ENCODE measurements around the gene PRELID2. TPM values are rescaled to one million over a fixed set of nuclear protein-coding genes. Genes with fewer than 3 reads are reported as not detected.
A peak's percentile ranks its signal among the peaks of the same experiment; 100 is the strongest.

PRELID2 gene
- total RNA-seq, 1 experiment from 2014 or later: 26.0 TPM

DNA sequence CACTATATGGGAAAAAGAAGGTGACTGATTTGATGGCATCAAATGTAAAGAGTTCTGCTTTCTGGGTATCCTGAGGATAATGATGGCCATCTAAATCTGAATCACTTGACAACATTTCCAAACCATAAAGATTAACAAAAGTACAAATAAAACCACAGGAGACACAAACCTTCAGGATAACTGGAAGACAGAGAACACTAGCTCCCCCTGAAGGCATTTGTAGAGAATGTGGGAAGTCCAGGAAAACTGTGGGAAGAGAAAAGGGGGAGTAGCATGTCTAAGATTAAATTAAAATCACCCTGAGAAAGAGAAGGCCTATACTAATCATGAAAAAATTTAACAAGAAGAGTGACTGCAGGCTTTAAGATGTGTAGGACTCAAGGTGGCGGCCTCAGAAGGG is 116.2 kb downstream of the PRELID2 start:
- H3K27me3 ChIP-seq (replicated peaks; ENCODE audit: control insufficient read depth, insufficient read depth, low read length): no peaks in the 10 kb centered on the region
- DNase-seq: peak in 1 of 2 experiments; percentile 22
- Mint-ChIP-seq H3K36me3 (ENCODE audit: insufficient read depth, unreplicated experiment) (no peaks in the 10 kb centered on the region), H3K27ac (ENCODE audit: unreplicated experiment) (no peak overlapping the region), H3K27me3 (ENCODE audit: insufficient read depth, unreplicated experiment) (no peaks in the 10 kb centered on the region), H3K4me1 (ENCODE audit: low read depth, unreplicated experiment) (no peaks in the 10 kb centered on the region), H3K4me3 (ENCODE audit: unreplicated experiment) (no peak overlapping the region), H3K9me3 (ENCODE audit: unreplicated experiment) (no peaks in the 10 kb centered on the region)
- H3K4me3 ChIP-seq (ENCODE audit: low read depth, low read length): no peak overlapping the region
- BruUV-seq (replicated peaks): no TSS peak
- TF ChIP-seq, protein P1, sequence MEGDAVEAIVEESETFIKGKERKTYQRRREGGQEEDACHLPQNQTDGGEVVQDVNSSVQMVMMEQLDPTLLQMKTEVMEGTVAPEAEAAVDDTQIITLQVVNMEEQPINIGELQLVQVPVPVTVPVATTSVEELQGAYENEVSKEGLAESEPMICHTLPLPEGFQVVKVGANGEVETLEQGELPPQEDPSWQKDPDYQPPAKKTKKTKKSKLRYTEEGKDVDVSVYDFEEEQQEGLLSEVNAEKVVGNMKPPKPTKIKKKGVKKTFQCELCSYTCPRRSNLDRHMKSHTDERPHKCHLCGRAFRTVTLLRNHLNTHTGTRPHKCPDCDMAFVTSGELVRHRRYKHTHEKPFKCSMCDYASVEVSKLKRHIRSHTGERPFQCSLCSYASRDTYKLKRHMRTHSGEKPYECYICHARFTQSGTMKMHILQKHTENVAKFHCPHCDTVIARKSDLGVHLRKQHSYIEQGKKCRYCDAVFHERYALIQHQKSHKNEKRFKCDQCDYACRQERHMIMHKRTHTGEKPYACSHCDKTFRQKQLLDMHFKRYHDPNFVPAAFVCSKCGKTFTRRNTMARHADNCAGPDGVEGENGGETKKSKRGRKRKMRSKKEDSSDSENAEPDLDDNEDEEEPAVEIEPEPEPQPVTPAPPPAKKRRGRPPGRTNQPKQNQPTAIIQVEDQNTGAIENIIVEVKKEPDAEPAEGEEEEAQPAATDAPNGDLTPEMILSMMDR (IDR thresholded peaks at IDR 0.05; ENCODE audit: insufficient read depth in 1 of 2, low read depth in 1 of 2, low read length in 1 of 2, severe bottlenecking in 1 of 2, unreplicated experiment in 1 of 2): peak; percentile 48 to 51
- ChIA-PET POLR2A (no interaction called here), CTCF (interaction anchor here (0.5 to 1.0 kb wide), 4 partner anchors 14 to 441 kb away, joined by 3 to 7 read pairs (median 3); no protein-coding TSS in a partner anchor)
- no peaks in the 10 kb centered on the region for H3K36me3 ChIP-seq (ENCODE audit: control insufficient read depth, insufficient read depth, low read length)
- intact Hi-C loops (cut with micrococcal nuclease; ENCODE audit: unreplicated experiment): loop anchor here (1.0 to 2.0 kb wide), 2 partner anchors 22 to 38 kb away; no protein-coding TSS in a partner anchor
- no peaks in the 10 kb centered on the region for H3K9me3 ChIP-seq
- no peaks in the 10 kb centered on the region for H3K4me1 ChIP-seq

DNA sequence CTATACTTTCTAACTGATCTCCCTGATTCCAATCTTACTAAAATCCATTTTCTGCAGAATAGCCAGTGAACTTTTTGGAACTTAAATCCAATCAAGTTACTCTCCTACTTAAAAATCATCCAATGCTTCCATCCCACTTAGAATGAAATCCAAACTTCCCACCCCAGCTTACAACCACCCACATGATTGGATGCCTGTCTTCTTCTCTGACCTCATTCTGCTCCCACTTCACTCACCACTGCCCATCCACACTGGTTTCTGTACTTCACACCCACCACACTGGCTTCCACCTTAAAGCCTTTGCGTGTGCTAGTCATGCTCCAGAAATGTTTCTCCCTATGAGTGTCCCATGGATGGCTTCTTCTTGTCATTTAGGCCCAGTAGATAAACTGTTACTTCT is 119.7 kb downstream of the PRELID2 start:
- Mint-ChIP-seq H3K4me1 (ENCODE audit: low read depth, unreplicated experiment) (no peaks in the 10 kb centered on the region), H3K27ac (ENCODE audit: unreplicated experiment) (no peak overlapping the region), H3K9me3 (ENCODE audit: unreplicated experiment) (no peaks in the 10 kb centered on the region), H3K36me3 (ENCODE audit: insufficient read depth, unreplicated experiment) (no peaks in the 10 kb centered on the region), H3K4me3 (ENCODE audit: unreplicated experiment) (no peak overlapping the region), H3K27me3 (ENCODE audit: insufficient read depth, unreplicated experiment) (no peaks in the 10 kb centered on the region)
- Histone ChIP-seq H3K27me3 (replicated peaks; ENCODE audit: control insufficient read depth, insufficient read depth, low read length) (no peaks in the 10 kb centered on the region), H3K9me3 (no peaks in the 10 kb centered on the region), H3K4me1 (no peaks in the 10 kb centered on the region), H3K36me3 (ENCODE audit: control insufficient read depth, insufficient read depth, low read length) (no peaks in the 10 kb centered on the region), H3K4me3 (ENCODE audit: low read depth, low read length) (no peak overlapping the region)
- no peak for DNase-seq
- BruUV-seq (replicated peaks): no TSS peak
- ChIA-PET CTCF (interaction anchor here (1.0 kb wide), 1 partner anchor 34 kb away, joined by 3 read pairs; no protein-coding TSS in a partner anchor), POLR2A (no interaction called here)
- TF ChIP-seq, protein P1 (IDR thresholded peaks at IDR 0.05; ENCODE audit: insufficient read depth in 1 of 2, low read depth in 1 of 2, low read length in 1 of 2, severe bottlenecking in 1 of 2, unreplicated experiment in 1 of 2): no peak
- intact Hi-C loops (cut with micrococcal nuclease; ENCODE audit: unreplicated experiment): no loop called here

DNA sequence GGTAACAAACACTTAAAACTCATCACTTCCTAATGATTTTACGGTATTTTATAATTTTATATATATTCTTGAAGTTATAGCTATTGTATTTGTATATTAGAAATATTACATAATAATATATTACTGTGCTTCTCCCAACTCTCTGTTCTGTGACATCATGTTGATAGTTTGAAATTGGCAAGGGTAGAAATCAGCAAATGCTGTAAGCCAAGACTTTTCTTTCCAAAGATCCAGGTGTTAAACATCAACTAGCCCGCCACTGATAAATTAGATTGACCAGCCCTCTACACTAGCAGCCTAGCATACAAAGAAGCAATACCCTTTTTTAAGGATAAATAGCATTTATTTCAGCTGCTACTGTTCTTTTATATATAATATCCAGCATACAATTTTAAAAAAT is 122.9 kb downstream of the PRELID2 start:
- TF ChIP-seq, protein P1 (IDR thresholded peaks at IDR 0.05; ENCODE audit: insufficient read depth in 1 of 2, low read depth in 1 of 2, low read length in 1 of 2, severe bottlenecking in 1 of 2, unreplicated experiment in 1 of 2): no peak
- no peaks in the 10 kb centered on the region for H3K36me3 ChIP-seq (ENCODE audit: control insufficient read depth, insufficient read depth, low read length)
- H3K27me3 ChIP-seq (replicated peaks; ENCODE audit: control insufficient read depth, insufficient read depth, low read length): no peaks in the 10 kb centered on the region
- no peaks in the 10 kb centered on the region for H3K9me3 Mint-ChIP-seq (ENCODE audit: unreplicated experiment)
- no peak overlapping the region for H3K4me3 ChIP-seq (ENCODE audit: low read depth, low read length)
- no peaks in the 10 kb centered on the region for H3K4me1 ChIP-seq
- H3K9me3 ChIP-seq: no peaks in the 10 kb centered on the region
- ChIA-PET POLR2A (no interaction called here), CTCF (no interaction called here)
- no peaks in the 10 kb centered on the region for H3K27me3 Mint-ChIP-seq (ENCODE audit: insufficient read depth, unreplicated experiment)
- H3K27ac Mint-ChIP-seq (ENCODE audit: unreplicated experiment): no peak overlapping the region
- intact Hi-C loops (cut with micrococcal nuclease; ENCODE audit: unreplicated experiment): no loop called here
- H3K36me3 Mint-ChIP-seq (ENCODE audit: insufficient read depth, unreplicated experiment): no peaks in the 10 kb centered on the region
- H3K4me3 Mint-ChIP-seq (ENCODE audit: unreplicated experiment): no peak overlapping the region
- DNase-seq: no peak
- BruUV-seq (replicated peaks): no TSS peak
- H3K4me1 Mint-ChIP-seq (ENCODE audit: low read depth, unreplicated experiment): no peaks in the 10 kb centered on the region

All from Caco-2 (cell line).